ENCODE data around the gene WBP11.
"Not testable (repeated sequence)": the region's sequence is repeated elsewhere in the genome, so short reads cannot be mapped to it uniquely, and the experiment has no call there.

Gene WBP11

DNA sequence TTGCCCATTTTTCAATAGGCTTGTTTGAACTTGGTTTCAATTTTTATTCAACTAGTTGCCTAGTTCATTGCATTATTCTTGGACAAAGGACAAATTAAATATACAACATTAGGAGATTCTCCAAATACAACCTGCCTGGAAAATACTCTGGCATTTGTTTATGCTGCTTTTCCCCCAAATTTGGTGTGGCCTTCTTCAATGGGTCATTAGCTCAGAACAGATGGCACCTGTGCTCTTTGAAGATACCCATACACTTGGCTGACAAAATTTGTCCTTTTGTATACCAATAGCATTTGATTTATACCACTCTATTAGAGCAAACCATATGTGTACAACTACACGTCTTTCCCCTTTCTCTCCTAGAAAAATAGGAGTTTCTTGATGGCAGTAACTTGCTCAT, 35.7 kb downstream of the WBP11 start:
- TF ChIP-seq, protein P1, sequence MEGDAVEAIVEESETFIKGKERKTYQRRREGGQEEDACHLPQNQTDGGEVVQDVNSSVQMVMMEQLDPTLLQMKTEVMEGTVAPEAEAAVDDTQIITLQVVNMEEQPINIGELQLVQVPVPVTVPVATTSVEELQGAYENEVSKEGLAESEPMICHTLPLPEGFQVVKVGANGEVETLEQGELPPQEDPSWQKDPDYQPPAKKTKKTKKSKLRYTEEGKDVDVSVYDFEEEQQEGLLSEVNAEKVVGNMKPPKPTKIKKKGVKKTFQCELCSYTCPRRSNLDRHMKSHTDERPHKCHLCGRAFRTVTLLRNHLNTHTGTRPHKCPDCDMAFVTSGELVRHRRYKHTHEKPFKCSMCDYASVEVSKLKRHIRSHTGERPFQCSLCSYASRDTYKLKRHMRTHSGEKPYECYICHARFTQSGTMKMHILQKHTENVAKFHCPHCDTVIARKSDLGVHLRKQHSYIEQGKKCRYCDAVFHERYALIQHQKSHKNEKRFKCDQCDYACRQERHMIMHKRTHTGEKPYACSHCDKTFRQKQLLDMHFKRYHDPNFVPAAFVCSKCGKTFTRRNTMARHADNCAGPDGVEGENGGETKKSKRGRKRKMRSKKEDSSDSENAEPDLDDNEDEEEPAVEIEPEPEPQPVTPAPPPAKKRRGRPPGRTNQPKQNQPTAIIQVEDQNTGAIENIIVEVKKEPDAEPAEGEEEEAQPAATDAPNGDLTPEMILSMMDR (IDR thresholded peaks at IDR 0.05; ENCODE audit: low read length), result no peak
- no peak for TF ChIP-seq EZH2 (IDR thresholded peaks at IDR 0.05; ENCODE audit: borderline replicate concordance, low read length)
- peaks cover 32% of the 10 kb centered on the region for H3K4me1 ChIP-seq (ENCODE audit: insufficient read depth, low read length, severe bottlenecking)
- no peaks in the 10 kb centered on the region for H4K20me1 ChIP-seq (ENCODE audit: insufficient read depth, low read length)
- no peaks in the 10 kb centered on the region for H3K9me2 ChIP-seq (ENCODE audit: low read depth, low read length)
- H3K79me2 ChIP-seq (ENCODE audit: insufficient read depth, low read length), result no peaks in the 10 kb centered on the region
- H3K4me3 ChIP-seq (ENCODE audit: low read depth, low read length, poor library complexity, severe bottlenecking), result peak overlapping the region; percentile 72
- peak overlapping the region; percentile 96 for H3K27ac ChIP-seq (ENCODE audit: low read depth, low read length, poor library complexity, severe bottlenecking)
- H3K9ac ChIP-seq (ENCODE audit: low read length), result no peak overlapping the region
- H3K27me3 ChIP-seq (ENCODE audit: insufficient read depth, low read length), result no peaks in the 10 kb centered on the region
- no peak overlapping the region for H2AFZ ChIP-seq (ENCODE audit: low read length)
- H3K36me3 ChIP-seq (ENCODE audit: insufficient read depth, low read length), result peaks cover 43% of the 10 kb centered on the region
- 0 out of 2 replicates have a peak, but pooled peaks cover 9% of the 10 kb centered on the region for H3F3A ChIP-seq (ENCODE audit: insufficient read depth, low read length)
- H3K4me2 ChIP-seq (ENCODE audit: low read length), result peak overlapping the region; percentile 68; the same call in 1 of the 2 replicates
- peaks cover 4% of the 10 kb centered on the region; the same call in 1 of the 2 replicates for H3K9me3 ChIP-seq (ENCODE audit: low read length)

DNA sequence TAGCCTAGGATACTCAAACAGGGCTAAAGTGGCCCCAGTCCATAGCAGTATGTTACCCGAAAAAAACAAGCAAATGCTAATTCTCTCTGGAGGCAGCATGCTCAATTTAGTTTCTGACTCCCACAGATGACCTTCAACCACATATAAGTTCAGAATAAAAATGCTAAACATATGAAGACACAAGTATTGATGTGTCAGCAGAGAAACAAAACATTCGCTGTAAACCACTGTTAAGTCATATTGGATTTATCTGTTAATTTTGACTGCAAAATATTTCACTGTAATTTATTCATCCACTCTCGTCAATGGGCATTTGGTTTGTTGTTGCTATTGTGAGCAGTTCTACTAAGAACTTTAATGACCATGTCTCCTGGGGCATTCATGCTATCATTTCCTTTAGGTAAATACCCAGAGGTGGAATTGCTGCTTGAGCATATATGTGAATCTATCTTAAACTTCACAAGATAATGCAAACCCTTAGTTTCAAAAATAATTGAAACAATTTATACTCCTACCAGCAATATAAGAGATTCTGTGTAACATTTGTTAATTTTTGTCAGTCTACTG, 36.5 kb downstream of the WBP11 start:
- H3K79me2 ChIP-seq (ENCODE audit: insufficient read depth, low read length), result no peaks in the 10 kb centered on the region
- H3K9ac ChIP-seq (ENCODE audit: low read length), result no peak overlapping the region
- peaks cover 8% of the 10 kb centered on the region; the same call in 1 of the 2 replicates for H3K9me3 ChIP-seq (ENCODE audit: low read length)
- no peaks in the 10 kb centered on the region for H3K27me3 ChIP-seq (ENCODE audit: insufficient read depth, low read length)
- H3K9me2 ChIP-seq (ENCODE audit: low read depth, low read length), result no peaks in the 10 kb centered on the region
- H3K4me2 ChIP-seq (ENCODE audit: low read length), result no peak overlapping the region
- no peaks in the 10 kb centered on the region for H4K20me1 ChIP-seq (ENCODE audit: insufficient read depth, low read length)
- no peak overlapping the region for H3K27ac ChIP-seq (ENCODE audit: low read depth, low read length, poor library complexity, severe bottlenecking)
- peaks cover 27% of the 10 kb centered on the region for H3K4me1 ChIP-seq (ENCODE audit: insufficient read depth, low read length, severe bottlenecking)
- H3K36me3 ChIP-seq (ENCODE audit: insufficient read depth, low read length), result peaks cover 52% of the 10 kb centered on the region
- H3K4me3 ChIP-seq (ENCODE audit: low read depth, low read length, poor library complexity, severe bottlenecking), result no peak overlapping the region
- 0 out of 2 replicates have a peak, but pooled peaks cover 9% of the 10 kb centered on the region for H3F3A ChIP-seq (ENCODE audit: insufficient read depth, low read length)
- TF ChIP-seq EZH2 (IDR thresholded peaks at IDR 0.05; ENCODE audit: borderline replicate concordance, low read length), result no peak
- TF ChIP-seq, protein P1 (IDR thresholded peaks at IDR 0.05; ENCODE audit: low read length), result no peak
- no peak overlapping the region for H2AFZ ChIP-seq (ENCODE audit: low read length)

DNA sequence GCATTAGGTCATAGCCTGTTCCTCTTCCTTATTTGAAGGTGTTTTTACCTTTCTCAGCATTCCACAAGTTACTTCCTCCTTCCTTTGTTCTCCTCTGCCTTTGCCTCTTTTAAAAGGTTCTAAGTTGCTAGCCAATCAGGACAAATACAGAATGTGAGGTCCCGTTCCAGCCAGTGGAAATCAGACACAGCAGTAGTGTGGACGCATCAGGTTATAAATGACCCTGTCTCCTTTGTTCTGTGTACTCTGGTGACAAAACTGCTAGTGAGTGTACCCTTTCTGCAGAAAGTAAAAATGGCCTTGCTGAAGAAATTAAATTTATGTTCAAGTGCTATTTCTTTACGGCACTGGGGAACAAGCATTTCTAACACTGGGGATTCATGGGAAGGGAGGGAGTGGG, 37.3 kb downstream of the WBP11 start:
- not testable (repeated sequence) for H3K27me3 ChIP-seq (ENCODE audit: insufficient read depth, low read length); H3K9me3 ChIP-seq (ENCODE audit: low read length); H4K20me1 ChIP-seq (ENCODE audit: insufficient read depth, low read length); H3K9ac ChIP-seq (ENCODE audit: low read length); H3K4me2 ChIP-seq (ENCODE audit: low read length); H3K27ac ChIP-seq (ENCODE audit: low read depth, low read length, poor library complexity, severe bottlenecking); H3K9me2 ChIP-seq (ENCODE audit: low read depth, low read length); H3K79me2 ChIP-seq (ENCODE audit: insufficient read depth, low read length); H2AFZ ChIP-seq (ENCODE audit: low read length); H3F3A ChIP-seq (ENCODE audit: insufficient read depth, low read length); H3K4me3 ChIP-seq (ENCODE audit: low read depth, low read length, poor library complexity, severe bottlenecking)
- Histone ChIP-seq H3K36me3 (ENCODE audit: insufficient read depth, low read length) (peaks cover 53% of the 10 kb centered on the region), H3K4me1 (ENCODE audit: insufficient read depth, low read length, severe bottlenecking) (peaks cover 20% of the 10 kb centered on the region)

- Histone ChIP-seq H3K79me2 (ENCODE audit: insufficient read depth, low read length) (no peaks in the 10 kb centered on the region), H3K27me3 (ENCODE audit: insufficient read depth, low read length) (no peaks in the 10 kb centered on the region), H3K4me3 (ENCODE audit: low read depth, low read length, poor library complexity, severe bottlenecking) (no peak overlapping the region), H3K36me3 (ENCODE audit: insufficient read depth, low read length) (peaks cover 53% of the 10 kb centered on the region), H3K9me2 (ENCODE audit: low read depth, low read length) (no peaks in the 10 kb centered on the region), H3K9me3 (ENCODE audit: low read length) (peaks cover 8% of the 10 kb centered on the region; the same call in 1 of the 2 replicates), H3K4me1 (ENCODE audit: insufficient read depth, low read length, severe bottlenecking) (peaks cover 20% of the 10 kb centered on the region), H2AFZ (ENCODE audit: low read length) (no peak overlapping the region), H3F3A (ENCODE audit: insufficient read depth, low read length) (0 out of 2 replicates have a peak, but pooled peaks cover 9% of the 10 kb centered on the region), H3K27ac (ENCODE audit: low read depth, low read length, poor library complexity, severe bottlenecking) (no peak overlapping the region), H4K20me1 (ENCODE audit: insufficient read depth, low read length) (no peaks in the 10 kb centered on the region), H3K9ac (ENCODE audit: low read length) (no peak overlapping the region), H3K4me2 (ENCODE audit: low read length) (no peak overlapping the region)
- TF ChIP-seq, protein P1 (IDR thresholded peaks at IDR 0.05; ENCODE audit: low read length), result no peak
- TF ChIP-seq EZH2 (IDR thresholded peaks at IDR 0.05; ENCODE audit: borderline replicate concordance, low read length), result no peak
These were observed 37.9 kb downstream of the WBP11 start for GRCh38 chr12:14765398-14765797.

GRCh38 chr12:14759711-14760280, 43.5 kb downstream of the WBP11 start:
- H3K9me3 ChIP-seq (ENCODE audit: low read length); H3K4me1 ChIP-seq (ENCODE audit: insufficient read depth, low read length, severe bottlenecking); H3K9me2 ChIP-seq (ENCODE audit: low read depth, low read length); H3K27me3 ChIP-seq (ENCODE audit: insufficient read depth, low read length); H3K4me3 ChIP-seq (ENCODE audit: low read depth, low read length, poor library complexity, severe bottlenecking); H2AFZ ChIP-seq (ENCODE audit: low read length); H3F3A ChIP-seq (ENCODE audit: insufficient read depth, low read length); H3K27ac ChIP-seq (ENCODE audit: low read depth, low read length, poor library complexity, severe bottlenecking); H3K79me2 ChIP-seq (ENCODE audit: insufficient read depth, low read length); H3K4me2 ChIP-seq (ENCODE audit: low read length); H3K9ac ChIP-seq (ENCODE audit: low read length); H4K20me1 ChIP-seq (ENCODE audit: insufficient read depth, low read length): not testable (repeated sequence)
- peaks cover 13% of the 10 kb centered on the region for H3K36me3 ChIP-seq (ENCODE audit: insufficient read depth, low read length)

Measured in OCI-LY1 (cell line).